K562 (cell line): Measurements from ENCODE around the gene MRPL40. TPM values are rescaled to one million over a fixed set of nuclear protein-coding genes. Genes with fewer than 3 reads are reported as not detected.

Experiments
- CHD7 ChIP-seq: fragments of 200-600 bp; sonication (generic); IDR thresholded peaks from one replicate; pipeline ENCODE4 v1.6.1; 2012; ENCODE audit warnings: mild to moderate bottlenecking, low read depth, low read length, inconsistent platforms
- ILF3 ChIP-seq: fragments of 450-650 bp; IDR thresholded peaks from 2 replicates; pipeline ENCODE4 v1.6.1; 2018; ENCODE audit warnings: antibody characterized with exemption, mild to moderate bottlenecking, moderate library complexity, borderline replicate concordance
- MBD2 ChIP-seq: sonication (generic); IDR thresholded peaks from 2 replicates; pipeline ENCODE4 v1.6.1; 2016; ENCODE audit warnings: low read depth, borderline replicate concordance
- NCOR1 ChIP-seq: fragments of 450-650 bp; IDR thresholded peaks from 2 replicates; pipeline ENCODE4 v1.6.1; 2016; ENCODE audit warnings: mild to moderate bottlenecking, moderate library complexity
- REST ChIP-seq, 2 experiments: fragments of 450-650 bp; formaldehyde crosslinking in 1 of 2; IDR thresholded peaks; 2 replicates each; pipeline versions ENCODE4 v1.4.0 to v1.6.1; 2014 to 2020; ENCODE audit warnings: mild to moderate bottlenecking in 2 of 2, borderline replicate concordance in 1 of 2, low read depth in 1 of 2
- polyA plus RNA-seq, 8 experiments: library from polyadenylated mRNA; depleted of rRNA in 4 of 8; stranded (reverse) in 5 of 8; unstranded in 3 of 8; fragments of >200 nt; fragmentation: Nextera tagmentation in 2 of 8; fragmentation: Illumina TruSeq in 1 of 8; extraction: Ambion mirVana in 2 of 8; extraction: Trizol in 1 of 8; gene quantifications; 2 replicates each; pipeline versions ENCODE4 v1.2.1 to v1.2.3, GENCODE V29; 2011 to 2014; ENCODE audit warnings: inconsistent platforms in 1 of 8, missing spikeins in 1 of 8
- total RNA-seq, 7 experiments: library from RNA; depleted of rRNA in 6 of 7; stranded (reverse); fragments of >200 nt in 6 of 7; fragmentation: Illumina TruSeq in 2 of 7; extraction: Trizol in 2 of 7; gene quantifications; 2 replicates each; pipeline versions ENCODE4 v1.2.1 to v1.2.3, GENCODE V29; 2011 to 2021; ENCODE audit warnings: low replicate concordance in 1 of 7
- TF ChIP-seq, protein P1 (sequence below): fragments of 450-650 bp; formaldehyde crosslinking; IDR thresholded peaks from 2 replicates; pipeline ENCODE4 v1.4.0; 2022; ENCODE audit warnings: missing genetic modification characterization

Gene MRPL40
- total and polyA plus RNA-seq, 9 of the 15 experiments (the other 6 are each of a cell fraction or from before 2014, with no cell fraction given) = 132 to 652 (median 208) TPM

DNA sequence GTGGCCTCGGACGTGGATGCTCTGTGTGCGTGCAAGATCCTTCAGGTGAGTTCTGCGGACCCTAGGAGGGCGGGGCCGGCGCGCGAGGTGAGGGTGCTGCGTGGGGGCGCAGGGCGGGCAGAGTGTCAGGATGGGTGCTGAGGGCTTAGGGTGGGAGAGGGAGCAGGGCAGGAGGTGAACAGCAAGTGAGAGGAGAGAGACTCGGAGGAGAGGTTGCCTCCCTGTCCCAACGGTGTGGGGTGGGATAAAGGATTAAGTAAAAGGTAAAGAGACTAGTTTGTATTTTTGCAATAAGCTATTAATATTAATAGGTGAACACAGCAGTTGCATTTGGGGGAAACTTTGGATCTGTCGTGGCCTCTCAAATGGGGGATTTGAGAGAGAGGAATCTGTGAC, 47.8 kb downstream of the MRPL40 start (continued):
- TF ChIP-seq CHD7 = no peak
- TF ChIP-seq, protein P1, sequence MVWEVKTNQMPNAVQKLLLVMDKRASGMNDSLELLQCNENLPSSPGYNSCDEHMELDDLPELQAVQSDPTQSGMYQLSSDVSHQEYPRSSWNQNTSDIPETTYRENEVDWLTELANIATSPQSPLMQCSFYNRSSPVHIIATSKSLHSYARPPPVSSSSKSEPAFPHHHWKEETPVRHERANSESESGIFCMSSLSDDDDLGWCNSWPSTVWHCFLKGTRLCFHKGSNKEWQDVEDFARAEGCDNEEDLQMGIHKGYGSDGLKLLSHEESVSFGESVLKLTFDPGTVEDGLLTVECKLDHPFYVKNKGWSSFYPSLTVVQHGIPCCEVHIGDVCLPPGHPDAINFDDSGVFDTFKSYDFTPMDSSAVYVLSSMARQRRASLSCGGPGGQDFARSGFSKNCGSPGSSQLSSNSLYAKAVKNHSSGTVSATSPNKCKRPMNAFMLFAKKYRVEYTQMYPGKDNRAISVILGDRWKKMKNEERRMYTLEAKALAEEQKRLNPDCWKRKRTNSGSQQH = peak; percentile 93; the same call in 1 of the 2 replicates
- no peak for TF ChIP-seq NCOR1
- TF ChIP-seq REST (IDR thresholded peaks at IDR 0.05; ENCODE audit: borderline replicate concordance) = no peak
- peak; percentile 77; the same call in 1 of the 2 replicates for TF ChIP-seq REST (CRISPR knock-in tag; IDR thresholded peaks at IDR 0.05; ENCODE audit: low read depth)
- no peak for TF ChIP-seq ILF3
- no peak for TF ChIP-seq MBD2
